ENCODE measurements around the gene IPMK.

The IPMK gene

DNA sequence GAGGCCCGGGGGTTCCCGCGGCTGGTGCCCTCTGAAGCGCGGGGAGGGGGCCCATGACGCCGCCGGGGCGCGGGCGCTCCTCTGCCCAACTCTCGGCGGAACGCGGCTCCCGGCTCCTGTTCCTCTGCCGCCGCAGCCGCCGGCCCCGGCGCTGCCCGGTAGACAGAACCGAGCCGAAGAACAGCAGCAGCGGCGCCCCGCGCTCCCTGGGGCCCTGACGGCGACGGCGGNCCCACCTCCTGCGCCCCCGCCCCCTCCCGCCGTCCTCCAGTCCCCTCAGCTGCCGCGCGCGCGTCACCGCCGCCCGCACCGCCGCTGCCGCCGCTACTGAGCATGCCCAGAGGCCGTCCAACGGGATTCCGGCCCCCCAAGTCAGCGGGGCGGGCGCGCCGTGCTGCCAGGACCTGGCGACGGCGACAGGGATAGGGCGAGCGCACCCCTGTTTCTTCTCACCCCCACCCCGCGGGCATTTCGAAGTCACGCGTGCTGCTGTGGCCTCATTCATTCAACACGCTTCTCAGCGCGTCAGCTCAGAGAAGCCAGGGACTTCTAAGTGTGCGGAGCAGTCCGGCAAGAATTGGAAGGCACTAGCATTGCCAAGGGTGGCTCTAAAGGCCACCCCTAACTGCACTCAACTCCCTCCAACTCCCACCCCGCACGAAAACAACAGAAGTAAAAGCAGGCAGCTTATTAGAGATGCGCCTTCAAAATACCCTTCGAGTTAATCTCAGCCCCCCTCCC, at the start of gene IPMK:
IPMK (minus strand) TSS at position 182 of the 741 bp plus-strand sequence. CDS start 283 bp downstream, outside the sequence.
- peak; percentile 92 for DNase-seq (ENCODE audit: low read depth)

DNA sequence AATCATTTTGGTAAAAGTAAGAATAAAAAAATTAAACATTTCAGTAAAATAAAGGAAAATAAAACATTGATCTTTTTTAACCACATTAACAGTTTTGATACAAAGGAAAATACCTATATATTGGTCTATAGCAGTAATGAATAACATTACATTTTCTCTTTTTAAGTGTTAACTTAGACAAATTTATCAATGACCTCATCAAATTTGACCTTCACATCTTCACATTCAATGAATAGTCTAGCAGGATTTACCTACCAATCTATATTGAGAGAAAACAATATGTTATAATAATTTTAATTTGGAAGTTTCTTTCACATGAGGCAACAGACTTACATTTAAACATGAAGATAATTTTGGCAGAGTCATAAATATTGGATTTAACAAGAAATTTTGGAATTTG, 49.2 kb upstream of the IPMK start:
- DNase-seq (ENCODE audit: low read depth), result no peak

DNA sequence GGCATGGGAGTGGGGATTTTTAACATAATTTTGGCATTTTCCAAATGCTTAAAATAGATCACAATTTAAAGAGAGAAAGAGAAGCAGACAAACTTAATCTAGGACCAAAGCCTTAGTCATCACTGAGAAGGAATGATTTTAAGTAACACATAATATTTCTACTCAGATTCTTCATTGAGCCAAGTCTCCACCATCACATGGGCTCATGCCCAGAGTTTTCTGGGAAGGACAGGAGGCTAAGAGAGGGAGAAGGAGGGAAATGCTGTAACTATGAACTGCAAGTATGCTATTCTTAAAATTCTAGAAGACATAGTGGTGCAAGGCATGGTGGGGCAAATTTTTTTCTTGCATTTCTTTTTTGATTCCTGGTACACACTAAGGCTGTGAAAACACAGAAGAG, 43.3 kb upstream of the IPMK start:
- no peak for DNase-seq (ENCODE audit: low read depth)

DNA sequence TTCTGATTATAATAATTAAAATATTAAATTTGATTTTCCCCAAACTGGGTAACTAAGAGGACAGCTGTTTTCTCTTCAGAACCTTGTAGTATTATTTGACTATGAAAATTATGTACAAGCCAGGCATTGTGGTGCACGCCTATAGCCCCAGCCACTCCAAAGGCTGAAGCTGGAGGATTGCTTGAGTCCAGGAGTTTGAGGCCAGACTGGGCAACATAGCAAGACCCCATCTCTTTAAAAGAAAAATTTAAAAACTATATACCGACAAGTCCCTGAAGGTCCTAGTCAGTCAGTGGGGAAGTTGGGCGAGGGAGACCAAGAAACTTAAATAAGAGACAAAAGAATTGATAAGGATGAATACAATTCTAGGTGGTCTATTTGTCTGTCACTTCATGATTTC, 40.0 kb upstream of the IPMK start:
- DNase-seq (ENCODE audit: low read depth), result no peak

DNA sequence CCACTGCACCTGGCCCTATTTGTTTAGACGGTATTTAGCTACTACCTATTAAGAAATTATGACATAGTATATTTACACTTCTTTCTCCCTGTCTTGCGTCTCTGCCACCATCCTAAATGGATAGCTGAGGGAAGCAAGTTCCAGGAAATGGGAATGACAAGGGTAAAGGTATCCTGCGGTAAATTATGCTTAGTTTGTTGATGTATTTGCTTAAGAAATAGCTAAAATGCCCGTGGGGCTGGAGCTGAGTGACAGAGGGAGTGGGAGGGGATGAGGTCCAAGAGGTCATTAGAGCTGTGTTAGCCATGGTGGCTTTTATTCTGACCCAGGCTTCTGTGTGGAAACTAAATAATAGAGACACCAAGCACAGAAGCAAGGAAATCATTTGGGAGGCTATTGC, 38.1 kb upstream of the IPMK start:
- DNase-seq (ENCODE audit: low read depth), result no peak

DNA sequence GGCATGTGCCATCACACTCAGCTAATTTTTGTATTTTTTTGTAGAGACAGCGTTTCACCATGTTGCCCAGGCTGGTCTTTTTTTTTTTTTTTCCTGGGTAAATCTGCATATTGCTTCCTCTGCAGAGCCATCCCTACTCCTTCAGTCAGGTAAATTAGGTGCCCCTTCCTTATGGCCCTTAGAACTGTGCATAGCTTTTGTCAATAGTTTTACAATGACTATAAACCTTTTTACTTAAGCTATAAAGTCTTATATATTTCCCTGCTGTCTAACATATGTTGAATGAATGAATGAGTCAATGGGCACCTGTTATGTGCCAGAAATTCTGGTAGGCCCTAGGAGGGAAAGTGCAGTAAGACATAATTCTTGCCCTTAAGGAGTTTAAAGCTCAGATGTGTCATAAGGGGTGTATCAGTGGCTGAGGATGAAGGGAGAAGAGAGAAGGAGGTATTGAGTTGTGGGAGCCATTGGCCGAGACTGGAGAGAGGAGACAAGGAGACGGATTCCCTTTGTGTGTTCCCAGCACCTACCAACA, 36.5 kb upstream of the IPMK start:
- DNase-seq (ENCODE audit: low read depth), result no peak

DNA sequence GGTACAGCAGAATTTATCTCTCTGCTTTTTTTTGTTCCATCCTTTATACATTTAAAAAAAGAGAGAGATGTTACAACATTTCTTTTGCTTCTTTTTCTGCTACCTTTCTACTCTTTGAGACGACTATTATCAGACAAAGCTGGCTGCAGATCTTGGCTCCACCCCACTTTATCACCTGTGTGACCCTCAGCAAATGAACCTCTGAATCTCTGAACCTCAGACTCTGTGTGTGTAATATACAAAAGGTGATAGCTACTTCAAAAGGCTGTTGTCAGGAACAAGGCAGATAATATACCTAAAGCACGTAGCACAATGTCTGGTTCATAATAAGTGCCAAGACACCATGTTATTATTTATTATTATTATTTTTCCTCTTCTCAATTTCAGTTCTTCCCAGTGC, 34.6 kb upstream of the IPMK start:
- DNase-seq (ENCODE audit: low read depth), result no peak

DNA sequence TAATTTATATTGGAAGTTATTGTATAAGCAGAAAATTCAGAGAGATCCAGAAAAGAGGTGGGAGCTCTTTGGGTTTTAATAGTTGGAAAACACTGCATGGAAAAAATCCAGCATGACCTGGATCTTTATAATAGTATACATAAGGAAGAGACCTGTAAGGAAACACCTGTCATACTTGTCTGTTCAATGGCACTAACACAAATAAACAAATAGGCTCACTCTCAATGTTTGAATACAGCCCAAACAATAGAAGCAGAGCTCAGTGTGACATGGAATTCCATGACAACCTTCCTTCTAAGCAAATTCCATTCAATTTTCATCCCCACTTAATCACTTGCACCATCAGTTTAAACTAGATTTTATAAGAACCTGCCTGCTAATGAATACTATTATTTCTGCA, 33.0 kb upstream of the IPMK start:
- DNase-seq (ENCODE audit: low read depth), result no peak

DNA sequence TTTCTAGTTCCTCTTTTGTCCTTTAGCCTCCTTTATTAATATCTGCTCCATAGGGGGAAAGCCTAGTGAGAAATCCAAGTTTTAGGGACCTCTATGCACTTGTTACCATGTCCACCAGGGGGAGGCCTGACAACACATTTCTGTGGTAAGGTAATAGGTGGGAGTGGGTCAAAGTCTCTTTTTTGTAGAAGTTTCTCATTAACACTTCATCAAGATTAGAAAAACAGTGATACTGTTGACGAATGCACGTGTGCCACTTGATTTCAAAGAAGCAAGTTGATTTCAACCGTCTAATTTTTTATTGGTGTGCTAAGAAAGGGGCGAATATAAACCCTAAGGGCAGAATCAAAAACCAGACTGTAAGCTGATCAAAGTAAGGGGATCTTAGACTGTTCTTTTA, 31.9 kb upstream of the IPMK start:
- peak; percentile 25 for DNase-seq (ENCODE audit: low read depth)

DNA sequence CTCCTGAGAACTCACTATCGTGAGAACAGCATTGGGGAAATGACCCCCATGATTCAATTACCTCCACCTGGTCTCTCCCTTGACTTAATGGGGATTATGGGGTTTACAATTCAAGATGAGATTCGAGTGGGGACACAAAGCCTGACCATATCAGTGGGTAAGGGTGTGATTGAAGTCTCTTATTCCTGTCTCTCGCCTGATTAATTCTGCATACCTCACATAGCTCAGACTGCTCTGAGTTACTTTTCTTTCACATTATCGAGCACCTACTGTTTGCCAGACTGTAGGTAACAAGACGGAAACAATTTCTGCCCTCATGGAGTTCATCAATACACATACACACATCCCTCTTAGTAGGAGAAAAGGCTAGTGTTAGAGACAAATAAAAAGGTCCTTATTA, 26.3 kb upstream of the IPMK start:
- DNase-seq (ENCODE audit: low read depth), result no peak

DNA sequence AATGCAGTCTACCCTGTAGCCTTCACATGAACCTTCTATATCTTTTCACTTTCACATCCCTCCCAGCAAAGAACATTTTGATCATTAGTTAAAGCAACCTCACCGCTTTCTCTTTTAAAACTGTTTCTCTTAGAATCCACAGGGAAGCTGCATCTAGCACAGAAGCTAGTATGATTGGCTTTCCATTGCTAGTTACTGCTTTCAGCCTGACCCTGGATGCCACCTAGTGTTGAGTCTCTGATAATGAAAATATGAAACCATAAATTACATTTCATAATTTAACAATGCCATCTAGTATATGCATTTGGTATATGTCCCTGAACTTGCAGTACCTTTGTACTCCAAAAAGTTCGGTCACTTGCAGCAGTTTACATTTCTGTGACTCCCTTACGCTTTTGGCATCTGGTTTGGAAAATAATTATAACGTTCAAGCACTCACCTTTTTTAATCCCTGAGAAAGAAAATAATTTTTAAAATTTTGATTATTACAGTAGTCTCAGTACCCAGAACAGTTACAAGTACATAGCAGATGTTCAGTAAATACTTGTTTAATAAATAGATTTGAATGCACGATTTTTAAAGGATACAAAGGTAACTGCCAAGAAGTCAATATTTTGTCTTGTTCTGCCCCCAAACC, 24.0 kb upstream of the IPMK start:
- DNase-seq (ENCODE audit: low read depth), result no peak

DNA sequence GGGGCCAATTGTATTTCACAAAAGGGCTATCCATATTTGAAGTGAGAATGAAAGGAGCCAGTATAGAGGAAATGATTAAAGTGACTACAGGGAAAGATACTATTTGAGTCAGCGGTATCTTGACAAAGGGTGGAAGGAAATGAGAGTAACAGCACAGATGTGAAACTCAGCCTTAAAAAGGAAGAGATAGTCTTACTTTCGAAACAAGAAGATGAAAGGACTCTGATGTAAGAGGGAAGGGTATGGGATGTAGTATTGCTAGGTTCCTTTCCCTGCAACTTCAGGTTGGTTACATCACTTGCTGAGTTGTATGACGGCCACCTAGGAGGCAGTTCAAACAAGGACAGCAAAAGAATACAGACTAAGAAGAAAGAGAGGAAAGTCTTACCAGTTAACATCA, 14.9 kb upstream of the IPMK start:
- DNase-seq (ENCODE audit: low read depth), result no peak

DNA sequence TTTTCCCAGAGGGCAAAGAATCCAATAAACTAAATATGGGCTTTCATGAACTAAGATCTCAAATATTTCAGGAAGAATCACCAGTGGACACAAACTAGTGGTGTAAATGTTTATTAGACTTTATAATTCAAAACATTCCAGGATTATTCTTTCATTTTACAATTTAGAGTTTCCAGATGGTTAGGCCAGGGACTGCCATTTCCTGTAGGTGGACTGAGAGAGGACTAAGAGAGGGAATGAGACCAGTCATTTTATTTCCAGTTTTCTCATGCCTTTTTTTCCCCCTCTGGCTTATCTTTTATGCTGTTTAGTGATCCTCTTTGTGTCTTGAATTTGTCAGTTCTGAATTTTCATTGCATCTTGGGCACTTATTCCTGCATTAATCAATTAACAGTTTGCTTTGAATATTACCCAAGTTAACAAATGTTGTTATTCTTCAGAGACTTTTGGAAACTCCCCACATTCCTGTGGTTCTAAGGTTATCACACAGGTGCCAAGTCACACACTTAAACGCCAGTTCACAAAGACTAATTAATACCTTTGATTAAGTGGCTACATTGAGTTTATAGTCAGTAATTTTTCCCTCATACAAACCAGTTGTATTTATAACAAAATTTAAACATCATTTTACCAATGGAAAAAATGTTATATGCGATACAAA, 13.5 kb upstream of the IPMK start:
- no peak for DNase-seq (ENCODE audit: low read depth)

DNA sequence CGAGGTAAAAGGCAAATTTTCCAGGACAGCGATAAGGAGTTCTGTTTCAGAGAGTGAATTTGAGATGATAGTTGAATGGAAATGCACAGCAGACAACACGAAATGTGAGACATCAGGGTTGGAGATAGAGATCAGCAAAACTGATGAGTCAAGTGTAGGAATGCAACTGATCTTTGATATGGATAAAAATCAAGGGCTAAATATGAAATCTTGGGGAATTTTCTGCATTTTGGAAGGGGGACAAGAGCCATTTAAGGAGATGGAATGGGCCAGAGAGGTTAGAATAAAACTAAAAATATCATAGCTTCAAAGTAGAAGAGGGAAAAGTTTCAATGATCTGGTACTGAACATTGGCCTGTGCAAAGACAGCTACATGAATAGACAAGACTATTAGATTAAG, 12.8 kb upstream of the IPMK start:
- DNase-seq (ENCODE audit: low read depth), result no peak

DNA sequence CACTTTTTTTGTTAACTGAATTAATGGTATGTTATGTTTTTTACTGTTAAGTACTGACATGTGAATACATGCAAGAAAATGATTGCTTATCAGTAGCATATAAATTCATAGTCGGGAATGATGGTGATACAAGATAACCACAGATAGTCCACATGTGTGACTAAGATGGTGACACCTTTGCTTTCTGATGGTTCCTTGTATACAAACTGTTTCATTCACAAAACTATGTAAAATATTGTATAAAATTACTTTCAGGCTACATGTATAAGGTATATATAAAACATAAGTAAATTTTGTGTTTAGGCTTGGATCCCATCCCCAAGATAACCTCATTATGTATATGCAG, 11.2 kb upstream of the IPMK start:
- DNase-seq (ENCODE audit: low read depth), result no peak

DNA sequence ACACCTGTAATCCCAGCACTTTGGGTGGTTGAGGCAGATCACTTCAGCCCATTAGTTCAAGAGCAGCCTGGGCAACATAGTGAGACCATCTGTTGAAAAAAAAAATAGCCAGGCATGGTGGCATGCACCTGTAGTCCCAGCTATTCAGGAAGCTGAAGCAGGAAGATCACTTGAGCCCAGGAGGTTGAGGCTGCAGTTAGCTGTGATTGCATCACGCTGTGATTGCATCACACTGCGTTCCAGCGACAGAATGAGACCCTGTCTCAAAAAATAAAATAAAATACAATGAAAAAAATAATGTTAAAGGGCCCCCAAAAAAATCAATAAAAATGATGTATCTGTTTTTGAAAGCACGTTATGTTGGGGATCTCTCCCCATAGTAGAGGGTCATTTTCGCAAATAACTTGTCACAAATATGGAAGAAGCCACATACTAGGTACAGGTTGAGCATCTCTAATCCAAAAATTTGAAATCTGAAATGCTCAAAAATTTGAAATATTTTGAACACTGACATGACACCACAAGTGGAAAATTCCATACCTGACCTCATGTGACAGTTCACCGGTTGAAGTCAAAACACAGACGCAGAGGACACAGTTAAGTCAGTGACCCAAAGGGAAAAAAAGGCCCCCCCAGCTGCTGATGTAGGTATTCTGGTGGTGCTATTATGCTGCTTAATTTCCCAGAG, 10.7 kb upstream of the IPMK start:
- no peak for DNase-seq (ENCODE audit: low read depth)

DNA sequence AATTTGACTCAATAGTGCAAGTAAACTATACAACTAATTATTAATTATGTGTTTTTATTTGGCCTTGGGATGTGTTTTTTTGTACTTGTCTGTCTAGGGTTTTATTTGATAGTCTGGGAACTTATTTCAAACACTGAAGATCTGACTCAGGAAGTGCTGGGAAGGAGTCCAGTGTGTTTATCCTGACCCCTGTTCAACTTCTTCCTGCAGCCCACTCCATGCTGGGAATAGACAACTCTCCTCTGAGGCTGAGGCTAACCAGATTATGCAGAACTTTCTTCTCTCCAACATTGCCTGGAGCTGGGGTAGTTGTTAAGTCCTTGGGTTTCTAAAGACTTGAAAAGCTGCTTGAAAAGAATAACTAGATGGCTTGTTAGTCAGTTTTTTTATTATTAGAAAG, 8.2 kb upstream of the IPMK start:
- no peak for DNase-seq (ENCODE audit: low read depth)

DNA sequence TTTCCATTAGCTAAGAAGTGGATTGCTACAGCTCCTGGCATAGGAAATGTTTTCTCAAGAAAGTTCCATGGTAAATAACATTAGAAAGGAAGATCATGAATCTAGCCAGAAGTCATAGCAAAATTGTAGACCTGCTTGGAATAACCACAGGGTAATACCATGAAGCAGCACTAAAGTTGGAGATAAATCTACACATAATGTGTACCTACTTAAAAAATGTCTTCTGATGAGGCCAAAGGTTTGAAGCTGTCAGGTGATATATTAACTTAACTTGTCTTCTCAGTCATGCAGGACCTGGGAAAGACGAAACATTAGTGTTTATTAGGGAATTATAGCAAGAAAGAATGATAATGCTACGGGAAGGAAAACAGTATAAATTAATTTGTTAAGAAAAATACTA, 7.6 kb upstream of the IPMK start:
- no peak for DNase-seq (ENCODE audit: low read depth)

DNA sequence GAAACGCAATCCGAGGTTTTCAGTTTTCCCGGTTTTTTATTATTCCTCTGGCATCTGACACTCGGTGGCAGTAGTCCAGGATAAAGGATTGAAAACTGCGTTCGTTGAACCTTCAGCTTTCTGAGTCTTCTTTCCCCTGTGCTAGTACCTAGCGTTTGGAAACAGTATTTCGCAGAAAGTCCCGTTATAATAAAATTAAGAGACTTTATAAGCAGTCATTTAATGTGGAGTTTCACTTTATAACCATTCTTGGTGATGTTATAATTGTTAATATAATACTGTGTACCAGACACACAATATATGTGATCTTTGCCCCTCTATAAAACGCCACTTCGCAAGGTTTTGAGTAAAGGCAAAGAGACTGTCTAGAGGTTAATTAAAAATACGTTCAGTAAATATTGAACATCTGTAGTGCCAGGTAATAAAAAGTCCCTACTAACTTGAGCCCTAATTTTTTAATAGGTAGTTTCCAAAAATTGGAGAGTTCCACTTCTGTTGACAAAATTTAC, 2.1 kb upstream of the IPMK start:
- no peak for DNase-seq (ENCODE audit: low read depth)

DNA sequence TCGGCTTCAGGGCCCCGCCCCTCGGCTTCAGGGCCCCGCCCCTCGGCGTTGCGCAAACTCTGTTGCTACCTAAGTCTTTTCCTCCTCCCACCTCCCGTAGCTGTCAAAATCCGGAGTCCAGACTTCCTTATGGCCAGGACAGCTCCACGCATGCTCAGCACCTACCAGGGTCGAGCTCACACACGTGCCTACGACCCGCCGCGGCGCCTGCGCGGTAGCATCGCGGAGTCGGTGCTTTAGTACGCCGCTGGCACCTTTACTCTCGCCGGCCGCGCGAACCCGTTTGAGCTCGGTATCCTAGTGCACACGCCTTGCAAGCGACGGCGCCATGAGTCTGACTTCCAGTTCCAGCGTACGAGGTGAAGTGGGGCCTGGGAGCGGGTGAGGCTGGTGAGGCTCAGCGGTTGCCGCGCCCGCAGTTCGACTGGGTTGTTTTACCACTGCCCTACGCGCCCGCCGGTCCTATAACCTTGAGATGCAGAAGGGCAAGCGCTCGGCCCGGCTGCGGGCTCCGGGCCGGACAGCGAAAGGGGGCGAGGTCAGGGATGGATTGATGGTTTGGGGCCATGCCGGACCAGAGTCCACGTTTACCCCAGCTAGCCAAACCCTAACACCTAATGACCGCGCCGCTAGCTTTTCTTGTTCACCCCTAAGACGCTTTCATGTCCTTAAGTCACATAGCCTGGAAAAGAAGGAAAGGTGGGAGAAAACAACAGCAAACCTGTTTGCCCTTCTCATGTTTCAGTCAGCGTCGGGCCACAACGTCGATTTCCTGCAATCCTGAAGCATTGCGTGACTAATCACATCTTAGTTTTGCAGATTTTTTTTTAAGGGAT, 1.5 kb upstream of the IPMK start, which contains the start of gene CISD1:
CISD1 (plus strand) TSS at position 217 of the 836 bp plus-strand sequence; CDS start at position 329, 112 bp downstream.
- peak; percentile 91 for DNase-seq (ENCODE audit: low read depth)

DNA sequence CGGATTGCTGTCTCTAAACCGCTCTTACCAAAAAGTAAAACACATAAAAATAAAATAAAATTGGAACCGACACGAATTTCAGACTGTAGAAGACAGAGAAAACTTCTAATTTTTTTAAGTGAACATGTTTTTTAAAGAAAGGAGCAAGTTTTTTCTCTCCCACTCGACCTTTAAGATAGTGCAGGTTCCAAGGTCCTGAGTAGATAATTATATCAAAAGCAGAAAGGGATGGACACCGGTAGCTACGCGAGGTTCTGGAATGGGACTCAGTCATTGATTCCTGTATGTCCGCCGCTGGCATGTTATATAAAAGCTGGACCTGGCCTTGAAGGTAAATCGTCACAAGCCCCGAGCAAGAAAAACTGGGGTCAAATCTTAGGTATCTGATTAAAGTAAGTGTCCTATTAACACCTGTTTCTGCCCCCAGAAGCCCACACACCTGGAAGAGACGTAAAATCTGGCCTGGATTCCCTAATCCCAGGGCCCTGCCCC, 806 bp upstream of the IPMK start:
- no peak for DNase-seq (ENCODE audit: low read depth)

All from activated T-helper 9 cell treated with anti-CD3 and anti-CD28 coated beads, Interleukin-2, amount 50 U/mL, for 16 hours (primary cell).